ENCODE data around the gene FXYD1.

- TF ChIP-seq ZFP30 (CRISPR knock-in tag; IDR thresholded peaks at IDR 0.05) (no peak), PATZ1 (CRISPR knock-in tag; IDR thresholded peaks at IDR 0.05; ENCODE audit: borderline replicate concordance) (no peak), RARB (CRISPR knock-in tag; IDR thresholded peaks at IDR 0.05) (no peak), ESRRG (CRISPR knock-in tag; IDR thresholded peaks at IDR 0.05) (no peak), CSDC2 (CRISPR knock-in tag; IDR thresholded peaks at IDR 0.05) (no peak), TSHZ2 (CRISPR knock-in tag; IDR thresholded peaks at IDR 0.05) (no peak)
These were observed 4.1 kb downstream of the FXYD1 start for GRCh38 chr19:35142606-35143230.

All from SK-N-SH treated with all-trans-retinoic acid at 6 μM for 48 hours (cell line).